Prostate gland (tissue), 2 donors: ENCODE measurements around the gene SH3PXD2A.

ENCODE experiments used
- POLR2A ChIP-seq: fragments of 450-650 bp; IDR thresholded peaks from one replicate; pipeline ENCODE4 v1.6.1; 2016; ENCODE audit warnings: antibody characterized with exemption, mild to moderate bottlenecking
- POLR2AphosphoS5 ChIP-seq: sonication (generic); formaldehyde crosslinking; IDR thresholded peaks from one replicate; pipeline ENCODE4 v1.6.1; 2017; ENCODE audit warnings: antibody characterized with exemption
- TF ChIP-seq, protein P1 (sequence below), 4 experiments: fragments of 200-600 bp in 2 of 4; fragments of 450-650 bp in 2 of 4; sonication (generic) in 2 of 4; IDR thresholded peaks; 1 replicate in 3 of 4; 2 replicates in 1 of 4; pipeline ENCODE4 v1.5.1; 2016 to 2019; ENCODE audit warnings: antibody characterized with exemption in 4 of 4, mild to moderate bottlenecking in 2 of 4, moderate library complexity in 2 of 4

DNA sequence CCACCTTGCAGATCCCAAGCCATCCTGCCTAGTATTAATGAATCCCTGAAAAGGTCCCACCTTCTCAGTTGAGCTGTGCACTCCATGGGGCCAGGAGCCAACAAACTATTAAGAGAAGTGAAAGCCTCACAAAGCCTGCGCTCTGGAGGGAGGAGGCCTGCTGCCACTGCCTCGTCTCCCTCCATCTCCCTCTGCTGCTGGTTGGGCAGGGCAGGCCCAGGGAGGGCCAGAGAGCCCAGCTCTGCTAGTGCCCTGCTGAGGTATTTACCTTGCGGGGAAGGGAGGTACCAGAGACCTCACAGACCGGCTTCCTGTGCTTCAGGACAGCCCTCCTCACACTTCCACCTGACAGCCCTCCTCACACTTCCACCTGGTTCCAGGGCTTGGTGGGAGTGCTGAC, 171.5 kb downstream of the SH3PXD2A start:
- TF ChIP-seq, protein P1, sequence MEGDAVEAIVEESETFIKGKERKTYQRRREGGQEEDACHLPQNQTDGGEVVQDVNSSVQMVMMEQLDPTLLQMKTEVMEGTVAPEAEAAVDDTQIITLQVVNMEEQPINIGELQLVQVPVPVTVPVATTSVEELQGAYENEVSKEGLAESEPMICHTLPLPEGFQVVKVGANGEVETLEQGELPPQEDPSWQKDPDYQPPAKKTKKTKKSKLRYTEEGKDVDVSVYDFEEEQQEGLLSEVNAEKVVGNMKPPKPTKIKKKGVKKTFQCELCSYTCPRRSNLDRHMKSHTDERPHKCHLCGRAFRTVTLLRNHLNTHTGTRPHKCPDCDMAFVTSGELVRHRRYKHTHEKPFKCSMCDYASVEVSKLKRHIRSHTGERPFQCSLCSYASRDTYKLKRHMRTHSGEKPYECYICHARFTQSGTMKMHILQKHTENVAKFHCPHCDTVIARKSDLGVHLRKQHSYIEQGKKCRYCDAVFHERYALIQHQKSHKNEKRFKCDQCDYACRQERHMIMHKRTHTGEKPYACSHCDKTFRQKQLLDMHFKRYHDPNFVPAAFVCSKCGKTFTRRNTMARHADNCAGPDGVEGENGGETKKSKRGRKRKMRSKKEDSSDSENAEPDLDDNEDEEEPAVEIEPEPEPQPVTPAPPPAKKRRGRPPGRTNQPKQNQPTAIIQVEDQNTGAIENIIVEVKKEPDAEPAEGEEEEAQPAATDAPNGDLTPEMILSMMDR (IDR thresholded peaks at IDR 0.05) = no peak
- no peak for TF ChIP-seq POLR2A
- no peak for TF ChIP-seq POLR2AphosphoS5
